ENCODE results near the gene TTC3. TPM values are rescaled to one million over a fixed set of nuclear protein-coding genes. Genes with fewer than 3 reads are reported as not detected.
A peak's percentile ranks its signal among the peaks of the same experiment; 100 is the strongest.
"Not testable (repeated sequence)": the region's sequence is repeated elsewhere in the genome, so short reads cannot be mapped to it uniquely, and the experiment has no call there.

Gene TTC3
- polyA plus RNA-seq, 3 donors = 31.3 to 47.4 (median 41.2) TPM

DNA sequence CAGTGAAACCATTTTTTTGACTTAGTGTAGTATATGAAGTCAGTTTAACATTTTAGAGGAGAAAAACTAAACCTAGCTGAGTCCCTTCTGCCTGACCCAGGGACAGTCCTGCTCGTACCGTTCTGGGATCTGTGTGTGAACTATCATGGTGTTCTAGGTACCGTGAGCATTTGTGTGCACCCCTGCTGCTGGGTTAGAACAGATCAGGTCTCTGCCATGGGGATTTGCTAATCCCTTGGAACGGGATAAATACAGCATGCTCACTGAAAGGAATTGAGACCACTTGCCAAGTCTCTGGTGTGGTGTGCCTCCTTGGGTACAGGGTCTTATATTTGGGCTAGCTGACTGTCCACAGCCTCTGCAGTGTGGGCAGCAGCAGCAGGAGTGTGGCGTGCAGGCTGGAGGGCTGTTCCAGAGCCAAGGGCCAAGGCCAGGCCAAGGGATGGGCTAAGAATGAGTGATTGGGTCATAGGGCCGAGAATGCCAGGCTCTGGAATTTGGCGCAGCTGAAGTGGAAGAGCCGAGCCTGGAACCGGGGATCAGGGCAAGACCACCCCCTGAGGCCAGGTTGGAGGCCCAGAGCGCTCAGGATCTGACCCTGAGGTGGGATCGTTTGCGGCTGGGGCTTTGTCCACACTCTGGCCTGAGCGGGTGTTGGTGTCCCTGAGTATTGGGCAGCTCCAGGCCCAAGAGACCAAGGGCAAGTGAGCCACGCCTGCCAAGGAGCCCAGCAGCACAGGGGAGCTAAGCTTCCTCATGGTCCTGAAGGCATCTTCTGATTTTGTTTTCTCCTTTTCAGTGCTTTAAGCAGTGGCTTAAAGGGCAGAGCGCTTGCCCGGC lies 127.8 kb downstream of the TTC3 start:
- WGBS, 3 donors = 91 to 94% (median 93%) methylated on average over 16 of the region's 16 CpGs

DNA sequence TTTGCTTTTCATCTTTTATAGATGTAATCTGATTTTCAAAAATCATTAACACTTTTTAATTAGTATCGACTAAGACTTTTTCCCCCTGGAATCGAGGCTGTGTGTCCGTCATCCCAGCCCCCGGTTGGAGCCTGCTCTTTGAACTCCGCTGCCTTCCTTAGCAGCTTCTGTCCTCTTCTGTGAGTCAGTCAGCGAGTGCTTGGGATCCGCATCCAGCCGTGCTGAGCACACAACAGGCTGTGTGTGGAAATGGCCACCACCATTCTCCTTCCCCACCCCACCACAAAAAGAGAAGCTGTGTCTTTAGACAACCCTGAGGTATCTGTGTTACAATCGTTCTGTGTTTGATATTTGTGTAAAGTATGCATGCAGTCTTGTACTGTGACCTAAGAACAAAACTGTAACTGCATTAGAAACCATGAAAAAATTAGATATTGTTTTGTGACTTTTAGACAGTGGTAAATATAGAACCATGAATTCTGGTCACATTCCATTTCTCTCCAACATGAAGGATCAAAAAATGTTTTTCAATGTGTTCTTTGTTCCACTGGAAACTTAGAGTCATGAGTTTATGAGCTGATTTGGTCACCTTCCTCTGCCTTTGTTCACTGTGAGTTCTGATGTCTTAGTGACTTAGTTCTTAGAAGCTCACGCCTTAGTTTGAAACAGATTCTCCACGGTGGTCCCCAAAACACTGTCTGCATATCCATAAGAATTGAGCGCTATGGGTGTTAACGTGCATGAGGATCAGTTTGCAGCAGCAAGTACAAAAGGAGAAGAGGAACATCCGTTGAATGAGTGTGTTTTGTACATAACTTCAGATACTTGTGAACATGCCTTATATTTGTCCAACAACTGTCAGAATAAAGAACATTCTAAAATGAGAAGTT lies 129.4 kb downstream of the TTC3 start:
- 82 to 90% (median 89%) methylated on average over 14 of the region's 14 CpGs for WGBS, 3 donors
- no peak overlapping the region for H3K27ac ChIP-seq (ENCODE audit: low read depth, low read length)

More for the DNA sequence above, 127.8 kb downstream of the TTC3 start:
- no peak overlapping the region for H3K27ac ChIP-seq (ENCODE audit: low read depth, low read length)

DNA sequence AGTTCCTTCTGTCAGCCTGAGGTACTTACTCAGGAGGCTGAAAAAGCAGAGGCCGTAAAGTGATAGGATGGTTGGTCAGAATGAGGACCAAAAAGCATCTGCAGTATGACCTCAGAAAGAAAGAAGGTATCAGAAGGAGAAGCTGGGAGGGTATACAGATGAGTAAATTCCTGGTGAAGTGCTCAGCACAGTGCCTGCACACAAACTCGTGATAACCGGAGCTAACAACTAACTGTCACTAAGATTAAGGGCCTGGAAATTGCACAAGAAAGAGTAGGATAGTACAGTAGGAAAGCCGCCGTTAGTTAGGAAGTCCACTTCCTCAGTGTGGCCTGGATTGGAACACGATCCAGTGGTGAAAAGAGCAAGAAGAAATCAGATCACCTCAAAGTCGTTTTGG lies 131.5 kb downstream of the TTC3 start:
- no peak overlapping the region for H3K27ac ChIP-seq (ENCODE audit: low read depth, low read length)
- 60 to 84% (median 67%) methylated on average over 7 of the region's 7 CpGs for WGBS, 3 donors

DNA sequence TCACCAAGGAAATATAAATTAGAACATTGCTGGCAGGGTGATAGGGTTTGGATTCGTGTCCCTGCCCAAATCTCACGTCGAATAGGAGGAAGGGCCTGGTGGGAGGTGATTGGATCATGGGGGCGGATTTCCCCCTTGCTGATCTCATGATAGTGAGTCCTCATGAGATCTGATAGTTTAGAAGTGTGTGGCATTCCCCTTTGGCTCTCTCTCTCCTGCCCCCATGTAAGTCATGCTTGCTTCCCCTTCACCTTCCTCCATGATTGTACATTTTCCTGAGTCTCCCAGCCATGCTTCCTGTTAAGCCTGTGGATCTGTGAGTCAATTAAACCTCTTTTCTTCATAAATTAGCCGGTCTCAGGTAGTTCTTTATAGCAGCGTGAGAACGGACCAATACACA lies 133.4 kb downstream of the TTC3 start:
- no peak overlapping the region for H3K27ac ChIP-seq (ENCODE audit: low read depth, low read length)
- WGBS, 3 donors = 91 to 93% (median 93%) methylated on average over 7 of the region's 7 CpGs

DNA sequence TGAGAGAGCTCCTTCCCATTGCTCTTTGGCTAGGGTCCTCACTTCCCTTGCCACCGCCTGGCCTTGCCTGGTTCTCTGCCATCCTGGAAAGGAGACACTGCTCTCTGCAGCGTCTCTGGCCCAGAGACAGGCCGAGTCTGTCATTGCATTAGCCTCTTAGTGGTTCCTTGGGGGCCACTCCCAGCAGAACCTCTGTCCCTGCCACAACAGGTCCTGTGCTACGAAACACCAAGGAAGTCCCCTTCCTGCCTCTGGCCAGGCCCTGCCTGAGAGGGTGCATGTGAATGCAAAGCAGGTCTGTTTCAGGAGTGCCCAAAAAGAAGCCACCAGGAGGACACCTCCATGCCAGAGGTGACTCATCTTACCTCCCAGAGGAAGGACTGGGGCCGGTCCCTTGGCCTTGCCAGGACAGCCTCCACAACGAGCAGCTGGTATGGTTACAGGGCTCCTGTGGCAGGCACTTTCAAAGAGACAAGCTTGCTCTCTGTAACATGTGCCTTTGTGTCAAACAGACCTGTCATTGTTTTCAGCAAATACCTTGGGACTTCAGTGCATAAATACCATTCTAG lies 134.5 kb downstream of the TTC3 start:
- 45 to 53% (median 46%) methylated on average over 6 of the region's 6 CpGs for WGBS, 3 donors
- no peak overlapping the region for H3K27ac ChIP-seq (ENCODE audit: low read depth, low read length)

DNA sequence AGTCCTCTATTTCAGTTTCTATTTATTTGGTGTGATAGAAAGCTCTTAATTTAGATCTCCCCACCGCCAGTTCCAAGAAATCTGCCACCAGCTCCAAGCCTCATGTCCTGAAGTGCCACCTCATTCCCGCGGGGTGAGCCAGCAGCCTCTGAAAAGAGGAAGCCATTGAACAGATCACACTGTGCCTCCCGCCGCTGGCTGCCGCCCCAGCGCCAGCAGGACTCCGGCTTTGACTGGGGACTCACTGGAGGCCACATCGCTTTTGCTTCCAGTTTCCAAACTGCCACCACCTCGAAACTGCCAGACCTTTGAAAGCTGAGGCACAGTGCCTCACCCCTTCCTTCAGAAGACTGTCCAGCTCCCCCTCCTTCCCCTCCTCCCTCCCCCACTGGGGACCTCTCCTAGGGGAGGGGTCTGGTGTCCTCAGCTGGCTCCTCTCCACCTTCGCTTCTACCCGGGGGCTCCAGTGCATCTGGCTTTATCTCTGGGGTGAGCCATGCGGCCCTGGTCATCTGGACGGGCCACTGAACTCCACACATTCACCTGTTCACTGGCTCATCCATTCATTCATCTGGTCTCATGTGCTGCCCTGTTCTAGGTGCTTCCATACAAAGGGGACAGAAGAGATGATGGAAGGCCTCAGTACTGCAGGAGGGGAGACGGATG lies 135.1 kb downstream of the TTC3 start:
- WGBS, 3 donors = 29 to 43% (median 37%) methylated on average over 15 of the region's 15 CpGs
- H3K27ac ChIP-seq (ENCODE audit: low read depth, low read length) = no peak overlapping the region

DNA sequence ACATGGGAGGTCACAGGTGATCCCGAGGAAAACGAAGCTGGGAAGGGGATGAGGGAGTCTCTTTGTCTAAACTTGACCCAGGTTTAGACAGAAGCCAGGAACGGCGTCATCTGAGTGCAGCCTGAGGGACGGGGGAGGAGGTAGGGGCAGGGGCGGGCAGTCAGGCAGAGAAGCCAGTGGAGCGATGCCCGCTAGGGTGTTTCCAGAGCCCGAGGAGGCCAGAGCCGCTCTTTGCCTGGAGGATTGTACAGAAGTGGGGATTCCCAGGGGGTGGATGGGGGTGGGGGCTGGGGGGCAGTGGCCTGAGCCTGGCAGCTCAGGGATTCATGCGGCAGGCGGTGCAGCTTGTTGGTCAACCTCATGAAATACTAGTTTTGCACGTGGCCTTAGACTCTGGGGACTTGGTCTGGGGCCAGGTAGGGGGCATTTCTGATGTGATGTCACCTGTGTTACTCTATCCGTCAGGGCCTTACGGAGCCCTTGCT lies 135.7 kb downstream of the TTC3 start:
- WGBS, 3 donors = 73 to 89% (median 81%) methylated on average over 14 to 15 of the region's 15 CpGs
- no peak overlapping the region for H3K27ac ChIP-seq (ENCODE audit: low read depth, low read length)

DNA sequence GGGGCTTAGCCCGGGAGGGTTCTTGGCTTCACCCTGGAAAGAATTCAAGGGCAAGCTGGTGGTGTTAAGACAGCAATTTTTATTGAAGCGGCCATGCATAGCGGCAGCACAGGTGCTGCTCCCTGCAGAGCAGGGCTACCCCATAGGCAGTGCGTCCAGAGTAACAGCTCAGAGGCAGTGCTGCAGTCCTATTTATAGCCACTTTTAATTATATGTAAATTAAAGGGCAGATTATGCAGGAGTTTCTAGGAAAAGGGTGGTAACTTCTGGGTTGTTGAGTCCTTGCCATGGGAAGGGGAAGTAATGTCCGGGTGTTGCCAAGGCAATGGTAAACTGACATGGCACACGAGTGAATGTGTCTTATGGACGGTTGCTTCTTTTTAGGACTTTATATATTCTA lies 137.1 kb downstream of the TTC3 start:
- WGBS, 3 donors = 87 to 92% (median 91%) methylated on average over 7 of the region's 7 CpGs
- no peak overlapping the region for H3K27ac ChIP-seq (ENCODE audit: low read depth, low read length)

DNA sequence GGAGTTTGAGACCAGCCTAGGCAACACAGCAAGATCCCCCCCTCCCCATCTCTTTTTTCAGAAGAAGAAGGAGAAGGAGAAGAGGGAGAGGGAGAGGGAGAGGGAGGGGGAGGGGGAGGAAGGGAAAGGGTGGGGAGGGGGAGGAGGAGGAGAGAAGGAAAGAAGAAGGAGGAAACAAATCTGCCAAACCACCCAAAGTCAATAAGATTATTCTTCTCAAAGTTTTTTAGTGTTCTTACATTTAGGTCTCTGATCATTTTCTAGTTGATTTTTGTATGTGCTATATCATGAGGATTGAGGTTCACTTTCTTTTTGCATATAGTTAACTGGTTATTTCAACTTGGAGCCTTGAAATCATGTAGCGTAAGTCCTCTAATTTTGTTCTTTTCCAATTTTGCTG lies 137.7 kb downstream of the TTC3 start:
- H3K27ac ChIP-seq (ENCODE audit: low read depth, low read length) = no peak overlapping the region
- WGBS, 3 donors = 100% methylated on average over 1 of the region's 1 CpG

DNA sequence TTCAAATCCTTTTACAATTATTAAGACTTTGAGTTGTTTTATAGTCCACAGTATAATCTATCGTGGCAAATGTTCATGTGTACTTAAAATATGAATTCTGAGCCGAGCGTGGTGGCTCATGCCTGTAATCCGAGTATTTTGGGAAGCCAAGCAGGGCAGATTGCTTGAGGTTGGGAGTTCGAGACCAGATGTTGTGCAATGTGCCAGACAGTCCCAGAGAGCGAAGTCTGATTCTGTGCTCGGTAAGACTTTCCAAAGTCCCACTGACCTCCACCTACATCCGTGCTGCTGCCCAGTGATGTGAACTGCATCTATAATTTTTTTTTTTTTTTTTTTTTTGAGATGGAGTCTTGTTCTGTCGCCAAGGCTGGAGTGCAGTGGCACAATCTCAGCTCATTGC lies 141.9 kb downstream of the TTC3 start:
- WGBS, 3 donors = 82 to 93% (median 84%) methylated on average over 9 of the region's 9 CpGs
- no peak overlapping the region for H3K27ac ChIP-seq (ENCODE audit: low read depth, low read length)

DNA sequence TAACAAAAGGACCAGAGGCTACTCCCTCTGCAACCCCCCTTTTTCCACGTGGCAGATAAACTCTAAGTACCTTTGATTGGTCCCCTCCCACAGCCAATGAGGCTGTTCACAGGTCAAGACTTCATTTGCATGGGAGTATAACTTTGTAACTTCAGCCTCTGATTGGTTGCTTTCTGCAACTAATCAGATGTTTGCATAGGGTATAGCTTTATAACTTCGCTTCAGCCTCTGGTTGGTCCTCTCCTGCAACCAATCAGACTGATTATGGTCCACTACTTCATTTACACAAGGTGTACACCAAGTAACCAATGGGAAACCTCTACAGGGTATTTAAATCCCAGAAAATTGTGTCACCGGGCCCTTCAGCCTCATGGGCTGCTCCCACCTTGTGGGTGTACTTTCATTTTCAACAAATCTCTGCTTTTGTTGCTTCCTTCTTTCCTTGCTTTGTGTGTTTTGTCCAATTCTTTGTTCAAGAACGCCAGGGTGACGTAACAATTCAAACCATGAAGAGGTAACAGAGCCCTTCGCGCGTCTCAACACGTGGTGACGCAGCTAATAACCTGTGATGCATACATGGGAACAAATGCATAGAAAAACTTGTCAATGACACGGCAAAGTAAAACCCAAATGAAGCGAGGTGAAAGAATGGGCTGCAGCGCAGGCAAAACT lies 146.8 kb downstream of the TTC3 start:
- 37 to 42% (median 37%) methylated on average over 13 of the region's 13 CpGs for WGBS, 3 donors
- H3K27ac ChIP-seq (ENCODE audit: low read depth, low read length) = no peak overlapping the region

DNA sequence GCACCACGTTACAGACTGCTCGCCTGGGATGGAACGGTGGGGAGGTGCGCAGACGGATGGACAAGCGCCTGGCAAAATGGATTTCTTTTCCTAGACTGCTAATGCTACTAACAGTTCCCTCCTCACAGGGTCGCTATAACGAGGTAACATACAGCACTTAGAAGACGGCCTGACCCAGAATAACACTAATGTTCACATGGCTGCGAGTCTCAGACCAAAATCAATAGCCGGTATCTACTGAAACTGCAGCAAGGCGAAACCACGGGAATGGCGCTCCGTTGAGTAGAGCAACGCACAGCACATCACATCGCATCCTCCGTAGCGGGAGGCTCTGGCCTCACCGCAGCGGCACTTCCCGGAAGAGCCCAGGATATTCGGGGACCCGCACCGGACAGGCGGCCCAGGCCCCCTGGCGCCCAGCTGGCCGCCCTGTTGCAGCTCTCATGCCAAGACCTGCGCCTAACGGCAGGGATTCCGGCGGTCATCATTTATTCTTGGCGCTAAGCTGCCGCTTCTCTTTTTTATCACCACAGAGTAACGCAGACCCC lies 147.5 kb downstream of the TTC3 start:
- peak overlapping the region; percentile 15 for H3K27ac ChIP-seq (ENCODE audit: low read depth, low read length)
- WGBS, 3 donors = 1 to 2% (median 1%) methylated on average over 35 of the region's 35 CpGs

DNA sequence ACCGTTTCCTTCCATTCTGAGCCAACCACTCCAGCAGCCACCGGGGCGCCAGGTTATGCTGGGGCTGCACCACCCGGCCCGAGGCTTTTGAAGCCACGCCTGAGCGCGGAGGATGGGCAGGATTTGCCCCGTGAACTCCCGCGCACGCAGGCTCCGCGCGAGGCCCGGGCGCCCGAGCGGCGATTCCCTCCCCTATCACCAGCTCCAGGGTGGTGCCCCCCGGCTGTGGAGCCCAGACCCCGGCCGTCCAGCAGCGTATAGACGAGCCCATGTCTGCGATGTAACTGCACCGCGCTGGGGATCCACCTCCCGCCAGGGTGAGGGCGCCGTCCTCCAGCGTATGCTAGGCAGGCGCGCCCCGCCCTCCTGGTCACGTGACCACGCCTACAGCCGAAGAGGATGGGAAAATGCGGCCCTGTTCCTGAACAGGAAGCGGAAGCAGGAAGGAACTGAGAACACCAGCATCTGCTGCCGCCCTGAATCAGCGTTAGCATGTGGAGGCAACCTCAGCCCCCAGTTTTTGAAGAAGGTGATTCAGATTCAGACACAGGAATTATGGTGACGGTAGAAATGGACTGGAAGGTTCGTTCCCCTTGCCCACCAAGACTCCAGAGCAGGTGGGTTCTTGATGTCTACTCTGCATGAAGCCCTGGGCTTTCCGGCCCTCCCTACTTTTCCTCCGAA lies 148.1 kb downstream of the TTC3 start:
- WGBS, 3 donors = 4 to 6% (median 5%) methylated on average over 44 to 46 of the region's 46 CpGs
- no peak overlapping the region for H3K27ac ChIP-seq (ENCODE audit: low read depth, low read length)

DNA sequence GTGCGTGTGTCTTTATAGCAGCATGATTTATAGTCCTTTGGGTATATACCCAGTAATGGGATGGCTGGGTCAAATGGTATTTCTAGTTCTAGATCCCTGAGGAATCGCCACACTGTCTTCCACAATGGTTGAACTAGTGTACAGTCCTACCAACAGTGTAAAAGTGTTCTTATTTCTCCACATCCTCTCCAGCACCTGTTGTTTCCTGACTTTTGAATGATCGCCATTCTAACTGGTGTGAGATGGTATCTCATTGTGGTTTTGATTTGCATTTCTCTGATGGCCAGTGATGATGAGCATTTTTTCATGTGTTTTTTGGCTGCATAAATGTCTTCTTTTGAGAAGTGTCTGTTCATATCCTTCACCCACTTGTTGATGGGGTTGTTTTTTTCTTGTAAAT lies 149.2 kb downstream of the TTC3 start:
- WGBS, 3 donors = 70 to 89% (median 80%) methylated on average over 1 to 3 of the region's 3 CpGs
- not testable (repeated sequence) for H3K27ac ChIP-seq (ENCODE audit: low read depth, low read length)

DNA sequence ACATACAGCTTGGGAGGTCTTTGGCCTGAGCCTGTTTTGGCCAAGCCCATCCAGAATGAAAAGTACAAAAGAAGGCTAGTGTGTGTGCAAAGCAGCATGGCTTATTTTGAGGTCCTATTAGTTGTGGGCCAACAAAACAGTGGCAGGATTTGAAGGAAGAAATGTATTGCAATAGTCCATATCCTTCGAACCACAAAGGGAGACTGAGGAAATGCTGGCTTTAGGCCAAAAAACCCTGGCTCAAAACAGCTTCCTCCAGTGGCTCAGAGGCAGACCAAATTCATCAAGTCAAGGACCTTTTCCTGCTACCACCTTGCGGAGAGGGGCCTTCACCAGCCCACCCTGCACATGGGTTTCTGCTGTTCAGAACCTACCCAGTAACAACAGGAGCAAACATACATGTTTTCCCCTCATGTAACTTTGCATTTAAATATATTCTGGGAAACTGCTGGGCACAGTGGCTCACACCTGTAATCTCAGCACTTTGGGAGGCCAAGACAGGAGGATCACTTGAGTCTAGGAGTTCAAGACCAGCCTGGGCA lies 150.8 kb downstream of the TTC3 start:
- H3K27ac ChIP-seq (ENCODE audit: low read depth, low read length) = no peak overlapping the region
- WGBS, 3 donors = 74 to 94% (median 80%) methylated on average over 2 of the region's 2 CpGs

DNA sequence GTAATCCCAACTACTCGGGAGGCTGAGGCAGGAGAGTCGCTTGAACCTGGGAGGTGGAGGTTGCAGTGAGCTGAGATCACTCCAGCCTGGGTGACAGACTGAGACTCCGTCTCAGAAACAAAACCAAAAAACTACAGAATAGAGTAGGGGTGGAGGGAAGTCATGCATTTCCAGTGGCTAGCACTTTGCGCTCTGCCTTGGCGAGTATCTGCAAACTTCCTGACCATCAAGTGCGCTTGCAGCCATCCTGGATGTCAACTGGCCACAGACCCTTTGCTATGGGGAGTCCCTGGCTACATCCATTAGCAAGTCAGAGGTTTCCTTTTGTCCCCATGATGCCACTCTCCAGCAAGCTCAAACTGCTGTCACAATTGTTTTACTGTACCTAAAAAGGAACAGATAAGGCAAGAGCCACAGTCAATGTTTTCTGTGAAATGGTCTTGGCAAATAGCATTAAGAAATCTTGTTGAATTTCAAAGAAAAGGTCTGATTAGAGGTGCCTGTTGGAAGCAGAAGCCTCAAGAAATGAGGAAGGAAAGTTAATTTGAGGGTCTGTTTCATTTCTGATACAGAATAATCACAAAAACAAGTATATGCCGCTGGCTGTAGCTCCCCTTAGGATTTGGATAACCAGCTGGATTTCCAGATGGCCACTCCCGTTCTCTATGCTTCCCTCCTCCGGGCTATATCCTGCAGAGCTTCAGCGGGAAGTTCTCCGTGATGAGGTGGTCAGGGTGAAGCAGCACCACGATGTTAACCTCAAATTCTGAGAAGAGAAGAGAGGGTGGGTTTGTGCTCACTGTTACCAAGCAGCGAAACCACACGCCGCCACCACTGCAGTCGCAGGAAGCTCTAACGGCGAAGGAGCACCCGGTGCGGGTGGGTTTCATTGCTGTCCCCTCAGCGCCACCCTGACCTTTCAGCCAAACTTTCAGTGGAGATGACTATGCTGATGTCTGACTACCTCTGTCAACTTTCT lies 152.1 kb downstream of the TTC3 start:
- WGBS, 3 donors = 64 to 87% (median 77%) methylated on average over 21 of the region's 21 CpGs
- H3K27ac ChIP-seq (ENCODE audit: low read depth, low read length) = no peak overlapping the region
